ENCODE data around the gene XPO1. TPM values are rescaled to one million over a fixed set of nuclear protein-coding genes. Genes with fewer than 3 reads are reported as not detected.
"Not testable (repeated sequence)": the region's sequence is repeated elsewhere in the genome, so short reads cannot be mapped to it uniquely, and the experiment has no call there.

Gene XPO1
- total RNA-seq, 4 donors from 2014 or later: 49.9 to 70.3 (median 62.2) TPM

GRCh38 chr2:61471905-61472805 lies 66.0 kb downstream of the XPO1 start:
- DNase-seq (ENCODE audit: low spot score in 2 of 2): peak in 1 of 2 donors; percentile 29
- peak overlapping the region; percentile 55 for H3K4me3 ChIP-seq (ENCODE audit: low read depth, poor library complexity, severe bottlenecking)
- WGBS, 2 donors: 36 to 38% methylated on average over 19 of the region's 19 CpGs
- intact Hi-C loops (cut with DNase I; ENCODE audit: low total_unique reads): no loop called here
- TF ChIP-seq, protein P1, sequence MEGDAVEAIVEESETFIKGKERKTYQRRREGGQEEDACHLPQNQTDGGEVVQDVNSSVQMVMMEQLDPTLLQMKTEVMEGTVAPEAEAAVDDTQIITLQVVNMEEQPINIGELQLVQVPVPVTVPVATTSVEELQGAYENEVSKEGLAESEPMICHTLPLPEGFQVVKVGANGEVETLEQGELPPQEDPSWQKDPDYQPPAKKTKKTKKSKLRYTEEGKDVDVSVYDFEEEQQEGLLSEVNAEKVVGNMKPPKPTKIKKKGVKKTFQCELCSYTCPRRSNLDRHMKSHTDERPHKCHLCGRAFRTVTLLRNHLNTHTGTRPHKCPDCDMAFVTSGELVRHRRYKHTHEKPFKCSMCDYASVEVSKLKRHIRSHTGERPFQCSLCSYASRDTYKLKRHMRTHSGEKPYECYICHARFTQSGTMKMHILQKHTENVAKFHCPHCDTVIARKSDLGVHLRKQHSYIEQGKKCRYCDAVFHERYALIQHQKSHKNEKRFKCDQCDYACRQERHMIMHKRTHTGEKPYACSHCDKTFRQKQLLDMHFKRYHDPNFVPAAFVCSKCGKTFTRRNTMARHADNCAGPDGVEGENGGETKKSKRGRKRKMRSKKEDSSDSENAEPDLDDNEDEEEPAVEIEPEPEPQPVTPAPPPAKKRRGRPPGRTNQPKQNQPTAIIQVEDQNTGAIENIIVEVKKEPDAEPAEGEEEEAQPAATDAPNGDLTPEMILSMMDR (IDR thresholded peaks at IDR 0.05): no peak
- no peak for TF ChIP-seq POLR2A (IDR thresholded peaks at IDR 0.05)

DNA sequence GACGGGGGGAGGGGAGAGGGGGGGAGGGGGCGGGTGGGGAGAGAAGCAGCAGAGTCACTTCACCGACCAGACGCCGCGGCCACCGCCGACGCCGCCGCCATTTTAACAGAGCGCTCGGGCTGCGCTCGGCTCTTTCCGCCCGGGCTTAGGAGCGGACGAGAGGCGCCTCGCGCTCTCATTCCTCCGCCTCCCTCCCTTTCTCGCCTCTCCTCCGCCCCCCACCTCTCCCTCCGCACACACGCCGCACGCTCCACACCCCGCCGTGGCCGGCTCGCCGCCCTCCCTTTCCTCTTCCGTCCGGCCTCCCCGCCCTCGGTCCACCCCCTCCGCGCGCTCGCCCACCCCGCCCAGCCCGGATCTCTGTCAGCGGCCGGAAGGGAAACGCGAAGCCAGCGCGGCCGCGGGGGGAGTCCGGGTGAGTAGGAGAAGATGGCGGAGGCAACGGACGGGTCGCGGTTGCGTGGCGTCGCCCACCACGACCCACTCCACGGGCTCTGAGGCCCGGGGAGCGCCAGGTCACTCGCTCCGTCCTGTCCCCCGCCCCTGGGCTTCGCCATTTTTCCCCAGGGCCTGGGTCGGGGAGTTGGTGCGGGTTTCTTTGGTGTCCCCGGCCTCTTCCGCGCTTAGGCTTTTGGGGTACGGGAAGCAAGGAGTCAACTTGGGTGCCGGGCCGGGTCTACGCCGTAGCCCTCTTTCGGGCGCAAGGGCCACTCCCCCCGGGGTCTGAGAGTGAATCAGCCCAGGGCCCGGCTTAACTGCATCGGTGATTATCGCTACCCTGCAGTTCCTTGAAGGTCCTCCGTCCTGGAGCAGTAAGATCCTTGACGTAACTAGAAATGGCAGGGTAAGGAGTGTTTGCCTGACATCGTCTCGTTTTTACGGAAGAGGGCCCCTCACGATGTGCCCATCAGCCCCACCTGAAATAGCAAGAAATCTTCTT lies 66.9 kb downstream of the XPO1 start, which contains the start of gene USP34:
Gene USP34 (minus strand): TSS at position 123 of the 940 bp plus-strand sequence. CDS start 395 bp downstream, outside the sequence.
- peak in 1 of 2 donors; percentile 80 for TF ChIP-seq POLR2A (IDR thresholded peaks at IDR 0.05)
- TF ChIP-seq, protein P1 (IDR thresholded peaks at IDR 0.05): no peak
- intact Hi-C loops (cut with DNase I; ENCODE audit: low total_unique reads): no loop called here
- peak within 1 kb of the TSS; percentile 66 for H3K4me3 ChIP-seq (ENCODE audit: low read depth, poor library complexity, severe bottlenecking)
- 1% methylated on average over 54 to 64 of the region's 91 CpGs for WGBS, 2 donors
- DNase-seq (ENCODE audit: low spot score in 2 of 2): peak; percentile 89 to 98

GRCh38 chr2:61470122-61470951 lies 67.8 kb downstream of the XPO1 start:
- intact Hi-C loops (cut with DNase I; ENCODE audit: low total_unique reads): no loop called here
- WGBS, 2 donors: 1% methylated on average over 29 to 54 of the region's 94 CpGs
- TF ChIP-seq, protein P1 (IDR thresholded peaks at IDR 0.05): no peak
- H3K4me3 ChIP-seq (ENCODE audit: low read depth, poor library complexity, severe bottlenecking): peak overlapping the region; percentile 66
- DNase-seq (ENCODE audit: low spot score in 2 of 2): peak; percentile 82 to 97

- intact Hi-C loops (cut with DNase I; ENCODE audit: low total_unique reads): no loop called here
- H3K4me3 ChIP-seq (ENCODE audit: low read depth, poor library complexity, severe bottlenecking): peak overlapping the region; percentile 66
- TF ChIP-seq POLR2A (IDR thresholded peaks at IDR 0.05): no peak
- TF ChIP-seq, protein P1 (IDR thresholded peaks at IDR 0.05): no peak
- 4 to 5% methylated on average over 8 of the region's 8 CpGs for WGBS, 2 donors
- no peak for DNase-seq (ENCODE audit: low spot score in 2 of 2)
These were observed 68.6 kb downstream of the XPO1 start for GRCh38 chr2:61469424-61470121.

GRCh38 chr2:61468231-61468630 lies 69.9 kb downstream of the XPO1 start:
- intact Hi-C loops (cut with DNase I; ENCODE audit: low total_unique reads); DNase-seq (ENCODE audit: low spot score in 2 of 2); H3K4me3 ChIP-seq (ENCODE audit: low read depth, poor library complexity, severe bottlenecking): not testable (repeated sequence)
- WGBS, 2 donors: 90 to 92% methylated on average over 10 of the region's 10 CpGs
